Loucy (cell line): ENCODE data around the gene ECM2.

Experiments used
- H2AFZ ChIP-seq: fragments of 200-600 bp; sonication (generic); 2 replicates; pipeline ENCODE4 v1.6.0; 2016; ENCODE audit warnings: antibody characterized with exemption, mild to moderate bottlenecking, low read length, moderate library complexity
- H3F3A ChIP-seq: fragments of 200-600 bp; 2 replicates; pipeline ENCODE4 v1.6.0; 2016; ENCODE audit warnings: antibody characterized with exemption, low read depth, mild to moderate bottlenecking
- H3K27me3 ChIP-seq: fragments of 200-600 bp; sonication (generic); 2 replicates; pipeline ENCODE4 v1.6.1; 2014; ENCODE audit warnings: low read length, mild to moderate bottlenecking; ENCODE audit not compliant: insufficient read depth, poor library complexity, severe bottlenecking
- H3K36me3 ChIP-seq: fragments of 200-600 bp; sonication (generic); 2 replicates; pipeline ENCODE4 v1.6.1; 2016; ENCODE audit warnings: low read length; ENCODE audit not compliant: insufficient read depth
- H3K4me1 ChIP-seq: fragments of 200-600 bp; sonication (generic); 2 replicates; pipeline ENCODE4 v1.5.1; 2014; ENCODE audit warnings: low read length, mild to moderate bottlenecking; ENCODE audit not compliant: insufficient read depth, poor library complexity, severe bottlenecking
- H3K4me2 ChIP-seq: fragments of 200-600 bp; sonication (generic); 2 replicates; pipeline ENCODE4 v1.6.0; 2014; ENCODE audit warnings: antibody characterized with exemption, low read length, low read depth, mild to moderate bottlenecking; ENCODE audit not compliant: poor library complexity, severe bottlenecking
- H3K4me3 ChIP-seq: fragments of 200-600 bp; sonication (generic); 2 replicates; pipeline ENCODE4 v1.5.1; 2014; ENCODE audit warnings: low read length, mild to moderate bottlenecking, mixed read lengths; ENCODE audit not compliant: poor library complexity, severe bottlenecking
- H3K79me2 ChIP-seq: fragments of 200-600 bp; sonication (generic); 2 replicates; pipeline ENCODE4 v1.6.1; 2014; ENCODE audit warnings: low read length; ENCODE audit not compliant: insufficient read depth
- H3K9ac ChIP-seq: fragments of 200-600 bp; sonication (generic); 2 replicates; pipeline ENCODE4 v1.6.0; 2014; ENCODE audit warnings: mild to moderate bottlenecking, low read depth, low read length, moderate library complexity; ENCODE audit not compliant: poor library complexity, severe bottlenecking
- H3K9me2 ChIP-seq: fragments of 200-600 bp; sonication (generic); replicated peaks from 2 replicates; pipeline ENCODE4 v1.6.1; 2016; ENCODE audit warnings: low read depth, low read length, mixed read lengths
- H3K9me3 ChIP-seq: fragments of 200-600 bp; sonication (generic); 2 replicates; pipeline ENCODE4 v1.6.1; 2014; ENCODE audit warnings: mild to moderate bottlenecking, antibody characterized with exemption, low read length, low read depth; ENCODE audit not compliant: insufficient read depth
- H4K20me1 ChIP-seq: fragments of 200-600 bp; sonication (generic); 2 replicates; pipeline ENCODE4 v1.6.0; 2014; ENCODE audit warnings: antibody characterized with exemption, low read length, mild to moderate bottlenecking; ENCODE audit not compliant: insufficient read depth, poor library complexity, severe bottlenecking
- EZH2phosphoT487 ChIP-seq: fragments of 200-600 bp; IDR thresholded peaks from 2 replicates; pipeline ENCODE4 v1.6.1; 2018; ENCODE audit warnings: antibody characterized with exemption, mild to moderate bottlenecking, moderate library complexity, borderline replicate concordance
- TF ChIP-seq, protein P1 (sequence below): fragments of 200-600 bp; sonication (generic); conservative IDR thresholded peaks from 2 replicates; pipeline ENCODE4 v1.5.1; 2014; ENCODE audit warnings: mild to moderate bottlenecking, antibody characterized with exemption, low read length

Gene ECM2

DNA sequence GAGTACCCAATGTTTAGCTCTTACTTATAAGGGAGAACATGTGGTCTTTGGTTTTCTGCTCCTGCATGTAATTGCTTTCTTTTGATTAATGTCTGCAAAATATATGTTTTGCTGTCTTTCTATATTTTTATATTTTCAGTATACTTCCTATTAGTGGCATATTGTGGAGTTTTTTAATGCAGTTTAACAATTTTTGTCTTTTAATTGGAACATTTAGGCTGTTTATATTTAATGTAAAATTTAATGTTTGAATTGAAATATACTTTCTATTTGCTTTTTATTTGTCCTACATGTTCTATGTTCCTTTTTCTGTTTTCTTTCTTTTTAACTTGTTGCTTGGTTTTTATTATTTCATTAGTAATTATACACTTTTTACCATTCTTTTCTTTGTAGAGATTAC, 4.9 kb downstream of the ECM2 start:
- no peak for TF ChIP-seq EZH2phosphoT487
- TF ChIP-seq, protein P1, sequence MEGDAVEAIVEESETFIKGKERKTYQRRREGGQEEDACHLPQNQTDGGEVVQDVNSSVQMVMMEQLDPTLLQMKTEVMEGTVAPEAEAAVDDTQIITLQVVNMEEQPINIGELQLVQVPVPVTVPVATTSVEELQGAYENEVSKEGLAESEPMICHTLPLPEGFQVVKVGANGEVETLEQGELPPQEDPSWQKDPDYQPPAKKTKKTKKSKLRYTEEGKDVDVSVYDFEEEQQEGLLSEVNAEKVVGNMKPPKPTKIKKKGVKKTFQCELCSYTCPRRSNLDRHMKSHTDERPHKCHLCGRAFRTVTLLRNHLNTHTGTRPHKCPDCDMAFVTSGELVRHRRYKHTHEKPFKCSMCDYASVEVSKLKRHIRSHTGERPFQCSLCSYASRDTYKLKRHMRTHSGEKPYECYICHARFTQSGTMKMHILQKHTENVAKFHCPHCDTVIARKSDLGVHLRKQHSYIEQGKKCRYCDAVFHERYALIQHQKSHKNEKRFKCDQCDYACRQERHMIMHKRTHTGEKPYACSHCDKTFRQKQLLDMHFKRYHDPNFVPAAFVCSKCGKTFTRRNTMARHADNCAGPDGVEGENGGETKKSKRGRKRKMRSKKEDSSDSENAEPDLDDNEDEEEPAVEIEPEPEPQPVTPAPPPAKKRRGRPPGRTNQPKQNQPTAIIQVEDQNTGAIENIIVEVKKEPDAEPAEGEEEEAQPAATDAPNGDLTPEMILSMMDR = no peak
- no peaks in the 10 kb centered on the region for H3K27me3 ChIP-seq

DNA sequence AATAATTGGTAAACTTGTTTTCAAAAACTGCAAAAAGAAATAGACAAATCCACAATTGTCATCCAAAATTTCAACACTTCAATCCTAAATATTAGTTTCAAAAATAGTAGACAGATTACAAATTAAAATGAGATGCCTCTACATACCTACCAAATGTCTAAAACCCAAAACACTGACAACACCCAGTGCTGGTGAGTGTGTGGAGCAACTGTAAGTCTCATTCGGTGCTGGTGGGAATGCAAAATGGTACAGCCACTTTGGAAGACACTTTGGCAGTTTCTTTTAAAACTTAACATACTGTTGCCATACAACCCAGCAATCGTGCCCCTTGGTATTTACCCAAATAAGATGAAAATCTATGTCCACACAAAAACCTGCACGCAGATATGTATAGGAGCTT, 6.7 kb downstream of the ECM2 start:
- Histone ChIP-seq H4K20me1 (no peaks in the 10 kb centered on the region), H3K79me2 (no peaks in the 10 kb centered on the region), H3K27me3 (no peaks in the 10 kb centered on the region), H3F3A (no peaks in the 10 kb centered on the region), H3K4me2 (no peak overlapping the region), H3K9me3 (no peaks in the 10 kb centered on the region), H2AFZ (no peak overlapping the region), H3K4me1 (no peaks in the 10 kb centered on the region), H3K9ac (no peak overlapping the region), H3K9me2 (no peaks in the 10 kb centered on the region), H3K4me3 (no peak overlapping the region), H3K36me3 (no peaks in the 10 kb centered on the region)
- TF ChIP-seq EZH2phosphoT487 = no peak
- TF ChIP-seq, protein P1 = no peak

More for the DNA sequence above, 4.9 kb downstream of the ECM2 start:
- no peak overlapping the region for H3K4me3 ChIP-seq
- H3K9me3 ChIP-seq = no peaks in the 10 kb centered on the region
- H3K79me2 ChIP-seq = no peaks in the 10 kb centered on the region
- no peaks in the 10 kb centered on the region for H4K20me1 ChIP-seq
- H3K4me1 ChIP-seq = no peaks in the 10 kb centered on the region
- H2AFZ ChIP-seq = no peak overlapping the region
- H3K9me2 ChIP-seq = no peaks in the 10 kb centered on the region
- no peak overlapping the region for H3K9ac ChIP-seq
- H3K4me2 ChIP-seq = no peak overlapping the region
- no peaks in the 10 kb centered on the region for H3K36me3 ChIP-seq
- H3F3A ChIP-seq = no peaks in the 10 kb centered on the region

DNA sequence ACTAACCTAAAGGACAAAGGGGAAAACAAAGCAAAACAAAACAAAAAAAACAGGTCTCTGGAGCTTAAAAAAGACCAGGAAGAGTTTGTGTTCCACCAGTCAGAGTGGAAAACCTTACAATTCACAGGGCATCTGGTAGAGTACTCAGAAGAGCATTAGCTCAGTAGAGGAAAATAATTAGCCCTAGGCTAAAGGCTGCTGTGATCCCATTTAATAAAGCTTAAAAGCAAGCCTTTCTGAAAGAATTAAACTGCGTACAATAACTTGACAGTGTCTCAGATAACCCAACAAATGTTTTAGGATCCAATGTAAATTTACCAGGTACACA, 7.3 kb downstream of the ECM2 start:
- H3K79me2 ChIP-seq = no peaks in the 10 kb centered on the region
- TF ChIP-seq EZH2phosphoT487 = no peak
- TF ChIP-seq, protein P1 = no peak
- no peaks in the 10 kb centered on the region for H4K20me1 ChIP-seq
- no peaks in the 10 kb centered on the region for H3K9me3 ChIP-seq
- H3K4me1 ChIP-seq = no peaks in the 10 kb centered on the region
- H3K9ac ChIP-seq = no peak overlapping the region
- no peaks in the 10 kb centered on the region for H3K36me3 ChIP-seq
- no peaks in the 10 kb centered on the region for H3F3A ChIP-seq
- no peaks in the 10 kb centered on the region for H3K9me2 ChIP-seq
- no peak overlapping the region for H3K4me2 ChIP-seq
- H3K27me3 ChIP-seq = no peaks in the 10 kb centered on the region
- no peak overlapping the region for H3K4me3 ChIP-seq
- H2AFZ ChIP-seq = no peak overlapping the region
